Peyer's patch (tissue), 4 donors: ENCODE data around the gene PRR16. TPM values are rescaled to one million over a fixed set of nuclear protein-coding genes. Genes with fewer than 3 reads are reported as not detected.

Experiments used
- DNase-seq, 3 donors: peaks; one replicate each; pipeline ENCODE4 v3.0.0-alpha.2; 2017 to 2019
- H3K27ac ChIP-seq, 4 donors: fragments of 200-600 bp; sonication (generic); one replicate each; pipeline ENCODE4 v1.5.1; 2016 to 2019
- H3K27me3 ChIP-seq, 2 donors: fragments of 200-600 bp; sonication (generic); one replicate each; pipeline ENCODE4 v1.5.1; 2019
- H3K36me3 ChIP-seq, 3 donors: fragments of 200-600 bp; sonication (generic); one replicate each; pipeline ENCODE4 v1.5.1; 2016 to 2019
- H3K4me1 ChIP-seq, 4 donors: fragments of 200-600 bp; sonication (generic); one replicate each; pipeline ENCODE4 v1.5.1; 2016 to 2019
- H3K4me3 ChIP-seq, 4 donors: fragments of 200-600 bp; sonication (generic); 1 replicate in 3 of 4; 2 replicates in 1 of 4; pipeline ENCODE4 v1.5.1; 2016 to 2019; ENCODE audit warnings: mild to moderate bottlenecking in 1 of 4
- H3K9me3 ChIP-seq, 4 donors: fragments of 200-600 bp; sonication (generic); one replicate each; pipeline ENCODE4 v1.5.1; 2016 to 2019; ENCODE audit warnings: mild to moderate bottlenecking in 1 of 4
- POLR2A ChIP-seq, 2 donors: fragments of 450-650 bp; IDR thresholded peaks; one replicate each; pipeline ENCODE4 v1.5.1; 2017; ENCODE audit warnings: antibody characterized with exemption in 2 of 2, mild to moderate bottlenecking in 2 of 2, moderate library complexity in 2 of 2
- total RNA-seq, 4 donors: library from RNA; depleted of rRNA; stranded (reverse); fragments of >200 nt; gene quantifications; one replicate each; pipeline ENCODE4 v1.1.0, GENCODE V29; 2016
- TF ChIP-seq, protein P1 (sequence below), 6 experiments: fragments of 450-650 bp in 4 of 6; fragments of 200-600 bp in 2 of 6; sonication (generic) in 1 of 6; IDR thresholded peaks; one replicate each; pipeline ENCODE4 v1.5.1; 2017 to 2019; ENCODE audit warnings: antibody characterized with exemption in 6 of 6, mild to moderate bottlenecking in 3 of 6, moderate library complexity in 1 of 6

The PRR16 gene
- total RNA-seq, 4 donors from 2014 or later: 2.9 to 37.1 (median 3.8) TPM

GRCh38 chr5:120628156-120628555 lies 164.1 kb downstream of the PRR16 start:
- DNase-seq: no peak
- Histone ChIP-seq H3K27me3 (no peaks in the 10 kb centered on the region), H3K9me3 (no peaks in the 10 kb centered on the region), H3K4me3 (no peak overlapping the region), H3K36me3 (no peaks in the 10 kb centered on the region), H3K27ac (no peak overlapping the region), H3K4me1 (no peaks in the 10 kb centered on the region)
- TF ChIP-seq, protein P1, sequence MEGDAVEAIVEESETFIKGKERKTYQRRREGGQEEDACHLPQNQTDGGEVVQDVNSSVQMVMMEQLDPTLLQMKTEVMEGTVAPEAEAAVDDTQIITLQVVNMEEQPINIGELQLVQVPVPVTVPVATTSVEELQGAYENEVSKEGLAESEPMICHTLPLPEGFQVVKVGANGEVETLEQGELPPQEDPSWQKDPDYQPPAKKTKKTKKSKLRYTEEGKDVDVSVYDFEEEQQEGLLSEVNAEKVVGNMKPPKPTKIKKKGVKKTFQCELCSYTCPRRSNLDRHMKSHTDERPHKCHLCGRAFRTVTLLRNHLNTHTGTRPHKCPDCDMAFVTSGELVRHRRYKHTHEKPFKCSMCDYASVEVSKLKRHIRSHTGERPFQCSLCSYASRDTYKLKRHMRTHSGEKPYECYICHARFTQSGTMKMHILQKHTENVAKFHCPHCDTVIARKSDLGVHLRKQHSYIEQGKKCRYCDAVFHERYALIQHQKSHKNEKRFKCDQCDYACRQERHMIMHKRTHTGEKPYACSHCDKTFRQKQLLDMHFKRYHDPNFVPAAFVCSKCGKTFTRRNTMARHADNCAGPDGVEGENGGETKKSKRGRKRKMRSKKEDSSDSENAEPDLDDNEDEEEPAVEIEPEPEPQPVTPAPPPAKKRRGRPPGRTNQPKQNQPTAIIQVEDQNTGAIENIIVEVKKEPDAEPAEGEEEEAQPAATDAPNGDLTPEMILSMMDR (IDR thresholded peaks at IDR 0.05): no peak
- TF ChIP-seq POLR2A (IDR thresholded peaks at IDR 0.05): no peak

GRCh38 chr5:120630550-120630949 lies 166.4 kb downstream of the PRR16 start:
- Histone ChIP-seq H3K9me3 (no peaks in the 10 kb centered on the region), H3K36me3 (no peaks in the 10 kb centered on the region), H3K27me3 (no peaks in the 10 kb centered on the region), H3K27ac (no peak overlapping the region), H3K4me3 (no peak overlapping the region), H3K4me1 (no peaks in the 10 kb centered on the region)
- no peak for DNase-seq
- no peak for TF ChIP-seq POLR2A (IDR thresholded peaks at IDR 0.05)
- TF ChIP-seq, protein P1 (IDR thresholded peaks at IDR 0.05): no peak

GRCh38 chr5:120631611-120632010 lies 167.5 kb downstream of the PRR16 start:
- Histone ChIP-seq H3K27ac (no peak overlapping the region), H3K4me1 (no peaks in the 10 kb centered on the region), H3K36me3 (no peaks in the 10 kb centered on the region), H3K4me3 (no peak overlapping the region), H3K9me3 (no peaks in the 10 kb centered on the region), H3K27me3 (no peaks in the 10 kb centered on the region)
- DNase-seq: no peak
- TF ChIP-seq, protein P1 (IDR thresholded peaks at IDR 0.05): no peak
- TF ChIP-seq POLR2A (IDR thresholded peaks at IDR 0.05): no peak

GRCh38 chr5:120632430-120632829 lies 168.3 kb downstream of the PRR16 start:
- Histone ChIP-seq H3K36me3 (no peaks in the 10 kb centered on the region), H3K27ac (no peak overlapping the region), H3K9me3 (no peaks in the 10 kb centered on the region), H3K27me3 (no peaks in the 10 kb centered on the region), H3K4me1 (no peaks in the 10 kb centered on the region), H3K4me3 (no peak overlapping the region)
- TF ChIP-seq, protein P1 (IDR thresholded peaks at IDR 0.05): no peak
- no peak for TF ChIP-seq POLR2A (IDR thresholded peaks at IDR 0.05)
- DNase-seq: no peak

GRCh38 chr5:120638449-120638848 lies 174.3 kb downstream of the PRR16 start:
- TF ChIP-seq POLR2A (IDR thresholded peaks at IDR 0.05): no peak
- TF ChIP-seq, protein P1 (IDR thresholded peaks at IDR 0.05): no peak
- H3K36me3 ChIP-seq: no peaks in the 10 kb centered on the region
- H3K4me1 ChIP-seq: no peaks in the 10 kb centered on the region
- no peaks in the 10 kb centered on the region for H3K27me3 ChIP-seq
- no peaks in the 10 kb centered on the region for H3K9me3 ChIP-seq
- no peak overlapping the region for H3K27ac ChIP-seq
- no peak for DNase-seq
- no peak overlapping the region for H3K4me3 ChIP-seq

DNA sequence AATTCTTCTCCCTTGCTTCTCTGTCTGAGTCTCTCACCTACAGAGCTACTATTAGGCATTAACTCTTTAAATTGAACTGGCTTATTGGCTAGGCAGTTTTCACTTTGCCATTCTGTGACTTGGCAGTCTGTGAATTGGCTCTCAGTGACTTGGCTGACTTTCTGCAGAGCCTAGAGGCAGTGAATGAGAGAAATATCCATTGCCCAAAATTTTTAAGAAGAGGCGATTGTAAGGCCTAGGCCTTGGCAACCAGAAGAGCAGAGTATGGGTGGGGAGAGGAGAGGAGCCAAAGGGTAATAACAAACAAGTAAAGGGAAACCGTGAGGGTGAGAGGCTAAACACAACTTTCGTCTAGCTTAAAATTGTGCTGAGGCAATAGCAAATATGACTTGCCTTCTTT lies 176.7 kb downstream of the PRR16 start:
- no peaks in the 10 kb centered on the region for H3K9me3 ChIP-seq
- H3K27me3 ChIP-seq: no peaks in the 10 kb centered on the region
- no peaks in the 10 kb centered on the region for H3K36me3 ChIP-seq

More for the DNA sequence above, 176.7 kb downstream of the PRR16 start:
- Histone ChIP-seq H3K4me1 (no peaks in the 10 kb centered on the region), H3K4me3 (no peak overlapping the region), H3K27ac (no peak overlapping the region)
- DNase-seq: no peak
- TF ChIP-seq, protein P1 (IDR thresholded peaks at IDR 0.05): no peak
